ES-I3 (cell line): Measurements from ENCODE around the gene PIK3C2G.

Experiments
- H3K36me3 ChIP-seq: 2 replicates; pipeline ENCODE4 v1.6.1; 2013; ENCODE audit warnings: mild to moderate bottlenecking, low read length, control low read depth, moderate library complexity; ENCODE audit not compliant: insufficient read depth
- H3K4me1 ChIP-seq: 2 replicates; pipeline ENCODE4 v1.6.1; 2013; ENCODE audit warnings: mild to moderate bottlenecking, control low read depth, low read length; ENCODE audit not compliant: insufficient read depth
- H3K9ac ChIP-seq: 2 replicates; pipeline ENCODE4 v1.6.1; 2013; ENCODE audit warnings: low read depth, mild to moderate bottlenecking, low read length, moderate library complexity
- H3K9me3 ChIP-seq: 2 replicates; pipeline ENCODE4 v1.6.1; 2013; ENCODE audit warnings: mild to moderate bottlenecking, low read length, moderate library complexity; ENCODE audit not compliant: control insufficient read depth, insufficient read depth

PIK3C2G gene

GRCh38 chr12:18576104-18576626 lies 314.8 kb downstream of the PIK3C2G start:
- Histone ChIP-seq H3K4me1 (no peaks in the 10 kb centered on the region), H3K36me3 (no peaks in the 10 kb centered on the region), H3K9ac (no peak overlapping the region), H3K9me3 (no peaks in the 10 kb centered on the region; the same call in 1 of the 2 replicates)

- no peaks in the 10 kb centered on the region; the same call in 1 of the 2 replicates for H3K9me3 ChIP-seq
- H3K36me3 ChIP-seq, result no peaks in the 10 kb centered on the region
- no peaks in the 10 kb centered on the region for H3K4me1 ChIP-seq
- no peak overlapping the region for H3K9ac ChIP-seq
Observed at GRCh38 chr12:18576648-18577047, 315.3 kb downstream of the PIK3C2G start.

GRCh38 chr12:18578191-18578590 lies 316.9 kb downstream of the PIK3C2G start:
- no peaks in the 10 kb centered on the region for H3K4me1 ChIP-seq
- no peak overlapping the region for H3K9ac ChIP-seq
- H3K9me3 ChIP-seq, result no peaks in the 10 kb centered on the region; the same call in 1 of the 2 replicates
- H3K36me3 ChIP-seq, result no peaks in the 10 kb centered on the region

GRCh38 chr12:18580291-18580690 lies 319.0 kb downstream of the PIK3C2G start:
- Histone ChIP-seq H3K4me1 (no peaks in the 10 kb centered on the region), H3K9me3 (no peaks in the 10 kb centered on the region; the same call in 1 of the 2 replicates), H3K9ac (no peak overlapping the region), H3K36me3 (no peaks in the 10 kb centered on the region)

- no peaks in the 10 kb centered on the region; the same call in 1 of the 2 replicates for H3K9me3 ChIP-seq
- H3K36me3 ChIP-seq, result no peaks in the 10 kb centered on the region
- H3K9ac ChIP-seq, result no peak overlapping the region
- no peaks in the 10 kb centered on the region for H3K4me1 ChIP-seq
Observed at GRCh38 chr12:18580706-18581105, 319.4 kb downstream of the PIK3C2G start.

- no peaks in the 10 kb centered on the region for H3K4me1 ChIP-seq
- H3K9me3 ChIP-seq, result no peaks in the 10 kb centered on the region; the same call in 1 of the 2 replicates
- H3K9ac ChIP-seq, result no peak overlapping the region
- no peaks in the 10 kb centered on the region for H3K36me3 ChIP-seq
Observed at GRCh38 chr12:18581232-18581962, 320.1 kb downstream of the PIK3C2G start.

GRCh38 chr12:18583655-18584054 lies 322.3 kb downstream of the PIK3C2G start:
- no peak overlapping the region for H3K9ac ChIP-seq
- 0 out of 2 replicates have a peak, but pooled peaks cover 3% of the 10 kb centered on the region for H3K9me3 ChIP-seq
- no peaks in the 10 kb centered on the region for H3K36me3 ChIP-seq
- H3K4me1 ChIP-seq, result no peaks in the 10 kb centered on the region

GRCh38 chr12:18586581-18586980 lies 325.3 kb downstream of the PIK3C2G start:
- no peaks in the 10 kb centered on the region for H3K36me3 ChIP-seq
- H3K9me3 ChIP-seq, result 0 out of 2 replicates have a peak, but pooled peaks cover 3% of the 10 kb centered on the region
- H3K9ac ChIP-seq, result no peak overlapping the region
- H3K4me1 ChIP-seq, result no peaks in the 10 kb centered on the region

GRCh38 chr12:18589316-18589715 lies 328.0 kb downstream of the PIK3C2G start:
- Histone ChIP-seq H3K36me3 (no peaks in the 10 kb centered on the region), H3K9ac (no peak overlapping the region), H3K4me1 (no peaks in the 10 kb centered on the region), H3K9me3 (0 out of 2 replicates have a peak, but pooled peaks cover 3% of the 10 kb centered on the region)

GRCh38 chr12:18591473-18591872 lies 330.2 kb downstream of the PIK3C2G start:
- H3K9ac ChIP-seq, result no peak overlapping the region
- H3K4me1 ChIP-seq, result no peaks in the 10 kb centered on the region
- 0 out of 2 replicates have a peak, but pooled peaks cover 3% of the 10 kb centered on the region for H3K9me3 ChIP-seq
- H3K36me3 ChIP-seq, result no peaks in the 10 kb centered on the region

- H3K4me1 ChIP-seq, result no peaks in the 10 kb centered on the region
- H3K36me3 ChIP-seq, result no peaks in the 10 kb centered on the region
- no peak overlapping the region for H3K9ac ChIP-seq
- H3K9me3 ChIP-seq, result no peaks in the 10 kb centered on the region
Observed at GRCh38 chr12:18595412-18595811, 334.1 kb downstream of the PIK3C2G start.

- Histone ChIP-seq H3K9ac (no peak overlapping the region), H3K4me1 (no peaks in the 10 kb centered on the region), H3K36me3 (no peaks in the 10 kb centered on the region), H3K9me3 (no peaks in the 10 kb centered on the region)
Observed at GRCh38 chr12:18601962-18602361, 340.6 kb downstream of the PIK3C2G start.

- H3K9me3 ChIP-seq, result no peaks in the 10 kb centered on the region
- no peaks in the 10 kb centered on the region for H3K36me3 ChIP-seq
- H3K9ac ChIP-seq, result no peak overlapping the region
- H3K4me1 ChIP-seq, result no peaks in the 10 kb centered on the region
Observed at GRCh38 chr12:18612971-18613370, 351.7 kb downstream of the PIK3C2G start.

- Histone ChIP-seq H3K9me3 (no peaks in the 10 kb centered on the region; the same call in none of the 2 replicates), H3K9ac (no peak overlapping the region), H3K36me3 (no peaks in the 10 kb centered on the region), H3K4me1 (no peaks in the 10 kb centered on the region)
Observed at GRCh38 chr12:18620986-18621385, 359.7 kb downstream of the PIK3C2G start.

- Histone ChIP-seq H3K36me3 (no peaks in the 10 kb centered on the region), H3K9ac (no peak overlapping the region), H3K4me1 (no peaks in the 10 kb centered on the region)
Observed at GRCh38 chr12:18629445-18629844, 368.1 kb downstream of the PIK3C2G start.

More at GRCh38 chr12:18629445-18629844, 368.1 kb downstream of the PIK3C2G start:
- H3K9me3 ChIP-seq, result peaks cover 6% of the 10 kb centered on the region
